Measurements from ENCODE around the gene ARHGAP22.

ARHGAP22 gene

GRCh38 chr10:48452879-48453412 is 151.9 kb downstream of the ARHGAP22 start:
- TF ChIP-seq, protein P1, sequence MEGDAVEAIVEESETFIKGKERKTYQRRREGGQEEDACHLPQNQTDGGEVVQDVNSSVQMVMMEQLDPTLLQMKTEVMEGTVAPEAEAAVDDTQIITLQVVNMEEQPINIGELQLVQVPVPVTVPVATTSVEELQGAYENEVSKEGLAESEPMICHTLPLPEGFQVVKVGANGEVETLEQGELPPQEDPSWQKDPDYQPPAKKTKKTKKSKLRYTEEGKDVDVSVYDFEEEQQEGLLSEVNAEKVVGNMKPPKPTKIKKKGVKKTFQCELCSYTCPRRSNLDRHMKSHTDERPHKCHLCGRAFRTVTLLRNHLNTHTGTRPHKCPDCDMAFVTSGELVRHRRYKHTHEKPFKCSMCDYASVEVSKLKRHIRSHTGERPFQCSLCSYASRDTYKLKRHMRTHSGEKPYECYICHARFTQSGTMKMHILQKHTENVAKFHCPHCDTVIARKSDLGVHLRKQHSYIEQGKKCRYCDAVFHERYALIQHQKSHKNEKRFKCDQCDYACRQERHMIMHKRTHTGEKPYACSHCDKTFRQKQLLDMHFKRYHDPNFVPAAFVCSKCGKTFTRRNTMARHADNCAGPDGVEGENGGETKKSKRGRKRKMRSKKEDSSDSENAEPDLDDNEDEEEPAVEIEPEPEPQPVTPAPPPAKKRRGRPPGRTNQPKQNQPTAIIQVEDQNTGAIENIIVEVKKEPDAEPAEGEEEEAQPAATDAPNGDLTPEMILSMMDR (IDR thresholded peaks at IDR 0.05; ENCODE audit: low read depth, low read length, missing control alignments) = no peak
- no peak overlapping the region for H3K4me3 ChIP-seq (replicated peaks; ENCODE audit: low read depth, low read length)
- no peak for DNase-seq (ENCODE audit: extremely low read depth, low read depth)

DNA sequence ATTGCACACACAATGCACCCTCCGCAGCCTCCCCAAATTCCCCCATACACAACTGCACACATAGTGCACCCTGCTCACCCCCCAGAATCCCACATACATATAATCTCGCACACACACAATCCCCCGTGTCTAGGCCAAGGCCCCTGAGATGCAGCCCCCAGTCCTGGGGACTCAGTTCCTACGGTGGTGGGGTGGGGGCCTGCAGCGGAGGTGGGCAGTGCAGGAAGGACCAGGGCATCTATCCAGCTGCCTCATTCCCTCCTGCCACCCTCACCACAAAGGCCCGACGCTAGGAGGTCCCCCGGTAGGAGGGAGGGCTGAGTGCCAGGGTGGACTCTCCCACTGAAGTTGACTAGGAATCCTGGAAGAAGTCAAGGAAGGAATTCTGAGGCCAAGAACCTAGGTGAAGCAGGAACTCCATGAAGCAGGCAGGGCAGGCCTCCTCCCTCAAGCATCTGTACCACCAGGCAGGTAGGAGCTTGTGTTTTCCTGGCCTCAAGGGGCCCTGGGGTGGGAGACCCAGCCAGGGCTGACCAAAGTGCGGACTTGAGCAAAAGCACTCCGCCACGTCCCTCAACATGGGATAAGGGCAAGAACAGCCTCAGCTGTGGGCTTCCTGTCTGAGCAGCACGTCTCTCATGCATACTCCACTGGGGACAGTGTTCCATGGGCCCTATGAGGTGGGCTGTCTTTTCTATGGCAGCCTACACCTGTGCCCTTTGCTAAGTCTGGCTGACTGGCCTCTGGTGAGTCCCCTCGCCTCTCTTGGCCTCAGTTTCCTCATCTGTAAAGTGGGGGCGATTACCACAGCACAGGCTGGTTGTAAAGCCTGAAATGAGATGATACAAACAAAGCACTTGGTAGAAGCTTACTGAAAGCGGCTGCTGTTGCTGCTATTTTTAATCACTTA is 152.6 kb downstream of the ARHGAP22 start:
- no peak for DNase-seq (ENCODE audit: extremely low read depth, low read depth)
- TF ChIP-seq, protein P1 (IDR thresholded peaks at IDR 0.05; ENCODE audit: low read depth, low read length, missing control alignments) = no peak

DNA sequence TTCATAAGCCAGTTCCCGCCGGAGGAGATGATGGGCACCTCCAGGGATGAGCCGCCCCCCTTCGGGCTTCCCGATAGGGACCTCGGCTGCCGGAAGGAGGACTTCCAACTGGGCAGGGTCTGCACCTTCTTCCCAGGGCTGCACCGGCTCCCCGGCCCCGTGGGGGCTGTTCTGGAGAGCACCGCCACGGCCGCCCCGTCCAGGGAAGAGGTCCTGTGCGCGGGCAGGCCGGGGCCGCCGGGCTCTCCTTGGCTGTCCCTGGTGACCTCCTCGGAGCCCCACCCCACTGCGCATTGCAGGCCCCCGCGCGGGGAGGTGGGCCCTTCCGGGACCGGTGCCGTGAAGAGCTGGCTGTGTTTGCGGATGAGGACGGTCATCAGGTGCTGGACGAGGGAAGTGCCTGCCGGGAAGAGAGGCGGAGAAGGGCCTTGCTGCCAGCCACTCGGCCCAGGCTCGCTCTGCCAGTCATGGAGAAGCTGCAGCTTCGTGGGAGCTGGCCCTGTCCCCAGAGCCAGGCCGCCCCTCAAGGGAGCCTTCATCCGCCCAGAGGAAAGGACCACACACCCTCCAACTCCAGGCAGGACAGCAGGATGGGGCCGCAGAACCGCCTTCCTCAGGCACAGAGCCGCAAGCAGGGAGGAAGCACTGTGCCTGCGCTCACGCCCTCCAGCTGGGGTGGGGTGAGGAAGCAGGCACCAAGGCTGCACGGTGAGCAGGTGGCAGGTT is 154.0 kb downstream of the ARHGAP22 start:
- H3K4me3 ChIP-seq (replicated peaks; ENCODE audit: low read depth, low read length) = no peak overlapping the region
- TF ChIP-seq, protein P1 (IDR thresholded peaks at IDR 0.05; ENCODE audit: low read depth, low read length, missing control alignments) = no peak
- DNase-seq (ENCODE audit: extremely low read depth, low read depth) = no peak

More for the DNA sequence above, 152.6 kb downstream of the ARHGAP22 start:
- no peak overlapping the region for H3K4me3 ChIP-seq (replicated peaks; ENCODE audit: low read depth, low read length)

DNA sequence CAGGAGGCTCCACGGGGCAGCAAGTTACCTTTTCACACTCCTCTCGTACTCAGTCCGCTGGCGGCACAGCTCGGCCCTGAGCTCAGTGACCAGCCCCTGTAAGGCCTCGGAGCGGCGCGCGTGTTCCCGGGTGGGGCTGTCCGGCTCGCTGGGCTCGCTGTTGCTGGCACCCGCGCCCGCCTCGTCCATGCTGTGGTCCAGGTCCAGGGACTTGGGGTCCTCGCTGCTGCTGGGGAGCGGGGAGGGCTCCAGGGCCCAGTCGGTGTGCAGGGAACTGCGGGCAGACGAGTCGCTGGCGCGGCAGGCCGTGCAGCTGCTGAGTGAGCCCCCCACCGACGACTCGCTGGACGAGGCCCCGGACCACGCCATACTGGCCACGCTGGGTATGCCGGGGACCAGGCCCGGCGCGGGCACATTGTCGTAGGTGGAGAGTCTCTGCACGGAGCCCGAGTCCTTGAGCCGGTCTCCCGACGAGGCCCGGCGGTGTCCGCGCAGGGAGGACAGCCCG is 154.6 kb downstream of the ARHGAP22 start:
- DNase-seq (ENCODE audit: extremely low read depth, low read depth) = no peak
- TF ChIP-seq, protein P1 (IDR thresholded peaks at IDR 0.05; ENCODE audit: low read depth, low read length, missing control alignments) = no peak
- no peak overlapping the region for H3K4me3 ChIP-seq (replicated peaks; ENCODE audit: low read depth, low read length)

DNA sequence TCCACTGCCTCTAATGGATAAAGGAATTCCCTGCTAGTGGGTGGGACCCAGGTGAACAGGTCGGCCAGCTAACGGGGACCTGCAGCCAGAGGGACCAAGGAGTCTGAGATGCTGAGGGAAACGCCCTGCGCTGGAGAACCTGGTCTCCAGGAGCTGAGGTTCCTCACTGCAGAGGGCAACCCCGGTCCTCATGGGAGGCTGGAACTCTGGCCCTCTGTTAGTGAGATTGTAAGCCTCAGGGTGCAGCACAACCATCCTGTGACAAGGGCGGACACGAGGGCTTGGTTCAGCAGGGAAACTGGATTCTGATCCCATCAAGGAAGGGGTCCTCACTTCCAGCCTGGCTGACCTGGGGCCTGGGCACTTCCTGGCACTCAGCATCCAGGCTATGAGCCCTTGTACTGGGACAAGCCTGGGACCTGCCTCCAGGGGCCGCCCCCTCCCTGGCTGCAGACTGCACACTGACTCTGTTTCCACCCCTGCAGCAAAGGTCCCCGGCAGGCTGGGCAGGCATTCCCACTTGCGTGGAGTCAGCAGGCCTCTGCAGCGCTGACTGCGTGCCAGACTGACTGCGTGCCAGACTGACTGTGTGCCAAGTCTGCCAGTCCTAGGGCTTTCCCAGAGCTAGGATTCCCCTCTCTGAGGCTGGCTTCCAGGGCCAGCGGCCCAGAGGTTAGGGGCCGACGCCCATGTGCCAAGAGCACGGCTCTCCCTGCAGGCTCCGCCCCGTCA is 155.2 kb downstream of the ARHGAP22 start:
- H3K4me3 ChIP-seq (replicated peaks; ENCODE audit: low read depth, low read length) = no peak overlapping the region
- TF ChIP-seq, protein P1 (IDR thresholded peaks at IDR 0.05; ENCODE audit: low read depth, low read length, missing control alignments) = no peak
- DNase-seq (ENCODE audit: extremely low read depth, low read depth) = no peak

DNA sequence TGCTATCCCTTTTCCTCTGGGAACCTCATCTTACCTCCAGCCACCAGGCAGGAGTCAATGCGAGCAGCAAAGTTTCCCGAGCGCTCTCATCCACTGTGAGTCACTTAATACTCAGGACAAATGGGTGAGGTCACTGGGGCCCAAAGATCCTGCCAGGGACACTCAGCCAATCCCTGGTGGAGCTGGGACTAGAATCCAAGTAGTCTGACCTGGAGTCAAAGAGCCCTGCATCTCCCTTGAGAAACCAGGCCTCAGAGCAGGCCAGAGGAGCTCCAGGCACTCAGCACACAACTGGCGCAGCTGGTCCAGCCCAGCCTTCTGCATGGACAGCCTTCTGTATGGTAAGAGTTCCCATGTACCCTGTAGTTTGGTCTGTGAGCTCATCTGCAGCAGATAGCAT is 156.1 kb downstream of the ARHGAP22 start:
- DNase-seq (ENCODE audit: extremely low read depth, low read depth) = no peak
- TF ChIP-seq, protein P1 (IDR thresholded peaks at IDR 0.05; ENCODE audit: low read depth, low read length, missing control alignments) = no peak
- H3K4me3 ChIP-seq (replicated peaks; ENCODE audit: low read depth, low read length) = no peak overlapping the region

Measured in HFF-Myc (cell line).